ENCODE data around the gene ARHGAP26. TPM values are rescaled to one million over a fixed set of nuclear protein-coding genes. Genes with fewer than 3 reads are reported as not detected.

The ARHGAP26 gene
- total RNA-seq, 1 donor from 2014 or later = 18.7 TPM

GRCh38 chr5:142834504-142834903, 64.3 kb downstream of the ARHGAP26 start:
- H3K9me3 Mint-ChIP-seq = no peaks in the 10 kb centered on the region
- no peaks in the 10 kb centered on the region for H3K27me3 Mint-ChIP-seq
- peaks cover 3% of the 10 kb centered on the region for H3K36me3 Mint-ChIP-seq
- H3K27ac Mint-ChIP-seq = no peak overlapping the region
- peaks cover 25% of the 10 kb centered on the region for H3K4me1 Mint-ChIP-seq (ENCODE audit: unreplicated experiment)
- H3K4me3 Mint-ChIP-seq = no peak overlapping the region
- DNase-seq (ENCODE audit: extremely low spot score, unreplicated experiment) = no peak
- no peak for TF ChIP-seq CTCF (conservative IDR thresholded peaks at IDR 0.05)

- no peak overlapping the region for H3K4me3 Mint-ChIP-seq
- peaks cover 24% of the 10 kb centered on the region for H3K4me1 Mint-ChIP-seq (ENCODE audit: unreplicated experiment)
- H3K27ac Mint-ChIP-seq = no peak overlapping the region
- H3K36me3 Mint-ChIP-seq = peaks cover 3% of the 10 kb centered on the region
- H3K9me3 Mint-ChIP-seq = no peaks in the 10 kb centered on the region
- no peak for DNase-seq (ENCODE audit: extremely low spot score, unreplicated experiment)
- H3K27me3 Mint-ChIP-seq = no peaks in the 10 kb centered on the region
- no peak for TF ChIP-seq CTCF (conservative IDR thresholded peaks at IDR 0.05)
Measured at GRCh38 chr5:142835540-142835939, 65.4 kb downstream of the ARHGAP26 start.

- Mint-ChIP-seq H3K36me3 (peaks cover 3% of the 10 kb centered on the region), H3K27me3 (no peaks in the 10 kb centered on the region), H3K4me1 (ENCODE audit: unreplicated experiment) (peaks cover 24% of the 10 kb centered on the region), H3K4me3 (no peak overlapping the region), H3K9me3 (no peaks in the 10 kb centered on the region), H3K27ac (peak overlapping the region; percentile 40)
- DNase-seq (ENCODE audit: extremely low spot score, unreplicated experiment) = no peak
- TF ChIP-seq CTCF (conservative IDR thresholded peaks at IDR 0.05) = no peak
Measured at GRCh38 chr5:142836048-142836447, 65.9 kb downstream of the ARHGAP26 start.

- H3K27ac Mint-ChIP-seq = no peak overlapping the region
- H3K36me3 Mint-ChIP-seq = peaks cover 3% of the 10 kb centered on the region
- H3K9me3 Mint-ChIP-seq = no peaks in the 10 kb centered on the region
- H3K4me1 Mint-ChIP-seq (ENCODE audit: unreplicated experiment) = peaks cover 26% of the 10 kb centered on the region
- H3K27me3 Mint-ChIP-seq = no peaks in the 10 kb centered on the region
- no peak for TF ChIP-seq CTCF (conservative IDR thresholded peaks at IDR 0.05)
- H3K4me3 Mint-ChIP-seq = no peak overlapping the region
- DNase-seq (ENCODE audit: extremely low spot score, unreplicated experiment) = no peak
Measured at GRCh38 chr5:142837081-142837725, 67.0 kb downstream of the ARHGAP26 start.

- TF ChIP-seq CTCF (conservative IDR thresholded peaks at IDR 0.05) = no peak
- no peaks in the 10 kb centered on the region for H3K27me3 Mint-ChIP-seq
- no peak overlapping the region for H3K27ac Mint-ChIP-seq
- H3K4me1 Mint-ChIP-seq (ENCODE audit: unreplicated experiment) = peaks cover 27% of the 10 kb centered on the region
- peaks cover 3% of the 10 kb centered on the region for H3K36me3 Mint-ChIP-seq
- H3K9me3 Mint-ChIP-seq = no peaks in the 10 kb centered on the region
- no peak overlapping the region for H3K4me3 Mint-ChIP-seq
- DNase-seq (ENCODE audit: extremely low spot score, unreplicated experiment) = no peak
Measured at GRCh38 chr5:142838845-142839244, 68.7 kb downstream of the ARHGAP26 start.

All from type B pancreatic cell (in vitro differentiated cells).